C4-2B (cell line): ENCODE data around the gene GPR37L1.

Experiments used
- ZFX ChIP-seq: fragments of 450-650 bp; IDR thresholded peaks from 2 replicates; pipeline ENCODE4 v1.6.1; 2017
- TF ChIP-seq, protein P1 (sequence below): fragments of 450-650 bp; conservative IDR thresholded peaks from 2 replicates; pipeline ENCODE4 v1.5.1; 2017; ENCODE audit warnings: mild to moderate bottlenecking

DNA sequence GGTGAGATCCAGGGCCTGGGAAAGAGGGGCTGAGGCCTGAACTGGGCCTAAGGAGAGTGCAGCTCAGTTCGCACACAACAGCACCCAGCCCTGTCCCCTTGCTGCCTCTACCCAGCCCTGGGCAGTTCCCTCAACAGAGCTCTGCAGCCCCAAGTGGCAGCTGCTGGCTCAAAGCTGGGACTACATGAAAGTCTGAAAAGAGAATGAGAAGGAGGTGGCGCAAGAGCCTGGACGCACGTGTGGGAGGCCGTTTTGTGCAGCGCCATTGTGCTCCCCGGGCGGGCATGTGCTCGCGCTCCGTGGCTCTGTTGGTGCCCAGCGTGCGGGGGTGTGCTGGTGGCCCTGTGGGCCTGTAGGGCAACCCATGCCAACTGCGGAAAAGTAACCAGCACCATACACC lies 10.3 kb downstream of the GPR37L1 start:
- TF ChIP-seq, protein P1, sequence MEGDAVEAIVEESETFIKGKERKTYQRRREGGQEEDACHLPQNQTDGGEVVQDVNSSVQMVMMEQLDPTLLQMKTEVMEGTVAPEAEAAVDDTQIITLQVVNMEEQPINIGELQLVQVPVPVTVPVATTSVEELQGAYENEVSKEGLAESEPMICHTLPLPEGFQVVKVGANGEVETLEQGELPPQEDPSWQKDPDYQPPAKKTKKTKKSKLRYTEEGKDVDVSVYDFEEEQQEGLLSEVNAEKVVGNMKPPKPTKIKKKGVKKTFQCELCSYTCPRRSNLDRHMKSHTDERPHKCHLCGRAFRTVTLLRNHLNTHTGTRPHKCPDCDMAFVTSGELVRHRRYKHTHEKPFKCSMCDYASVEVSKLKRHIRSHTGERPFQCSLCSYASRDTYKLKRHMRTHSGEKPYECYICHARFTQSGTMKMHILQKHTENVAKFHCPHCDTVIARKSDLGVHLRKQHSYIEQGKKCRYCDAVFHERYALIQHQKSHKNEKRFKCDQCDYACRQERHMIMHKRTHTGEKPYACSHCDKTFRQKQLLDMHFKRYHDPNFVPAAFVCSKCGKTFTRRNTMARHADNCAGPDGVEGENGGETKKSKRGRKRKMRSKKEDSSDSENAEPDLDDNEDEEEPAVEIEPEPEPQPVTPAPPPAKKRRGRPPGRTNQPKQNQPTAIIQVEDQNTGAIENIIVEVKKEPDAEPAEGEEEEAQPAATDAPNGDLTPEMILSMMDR: no peak
- no peak for TF ChIP-seq ZFX
